ENCODE measurements around the gene FLRT3. TPM values are rescaled to one million over a fixed set of nuclear protein-coding genes. Genes with fewer than 3 reads are reported as not detected.

The FLRT3 gene
- total and polyA plus RNA-seq, 2 experiments from 2014 or later = 0.17 to 0.45 TPM

DNA sequence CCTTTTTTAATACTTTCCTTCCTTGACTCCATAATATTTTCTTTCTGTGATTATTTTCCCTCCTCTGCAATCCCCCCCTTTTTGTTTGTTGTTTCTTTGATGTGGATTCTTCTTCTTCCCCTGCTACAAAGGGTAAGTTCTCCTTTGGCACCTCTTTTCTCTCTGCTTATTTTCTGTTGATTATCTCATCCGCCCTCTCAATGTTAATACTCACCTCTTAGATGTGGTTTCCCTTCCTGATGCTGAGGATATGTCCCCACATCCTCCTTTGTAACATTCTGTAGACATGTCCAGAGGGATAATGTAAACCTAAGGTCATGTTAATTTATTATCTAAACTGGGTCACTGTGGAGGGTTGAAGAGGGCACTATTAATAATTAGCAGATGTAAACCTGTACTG is 17.7 kb downstream of the FLRT3 start:
- H3K4me2 ChIP-seq = no peak overlapping the region
- no peaks in the 10 kb centered on the region for H3K36me3 Mint-ChIP-seq (ENCODE audit: low read depth)
- no peaks in the 10 kb centered on the region for H3K27me3 Mint-ChIP-seq (ENCODE audit: insufficient read depth, low read depth, poor library complexity)
- no peaks in the 10 kb centered on the region for H3K27me3 ChIP-seq (ENCODE audit: insufficient read depth)
- TF ChIP-seq ZNF331 (CRISPR knock-in tag; IDR thresholded peaks at IDR 0.05; ENCODE audit: low read depth) = no peak
- TF ChIP-seq, protein P1, sequence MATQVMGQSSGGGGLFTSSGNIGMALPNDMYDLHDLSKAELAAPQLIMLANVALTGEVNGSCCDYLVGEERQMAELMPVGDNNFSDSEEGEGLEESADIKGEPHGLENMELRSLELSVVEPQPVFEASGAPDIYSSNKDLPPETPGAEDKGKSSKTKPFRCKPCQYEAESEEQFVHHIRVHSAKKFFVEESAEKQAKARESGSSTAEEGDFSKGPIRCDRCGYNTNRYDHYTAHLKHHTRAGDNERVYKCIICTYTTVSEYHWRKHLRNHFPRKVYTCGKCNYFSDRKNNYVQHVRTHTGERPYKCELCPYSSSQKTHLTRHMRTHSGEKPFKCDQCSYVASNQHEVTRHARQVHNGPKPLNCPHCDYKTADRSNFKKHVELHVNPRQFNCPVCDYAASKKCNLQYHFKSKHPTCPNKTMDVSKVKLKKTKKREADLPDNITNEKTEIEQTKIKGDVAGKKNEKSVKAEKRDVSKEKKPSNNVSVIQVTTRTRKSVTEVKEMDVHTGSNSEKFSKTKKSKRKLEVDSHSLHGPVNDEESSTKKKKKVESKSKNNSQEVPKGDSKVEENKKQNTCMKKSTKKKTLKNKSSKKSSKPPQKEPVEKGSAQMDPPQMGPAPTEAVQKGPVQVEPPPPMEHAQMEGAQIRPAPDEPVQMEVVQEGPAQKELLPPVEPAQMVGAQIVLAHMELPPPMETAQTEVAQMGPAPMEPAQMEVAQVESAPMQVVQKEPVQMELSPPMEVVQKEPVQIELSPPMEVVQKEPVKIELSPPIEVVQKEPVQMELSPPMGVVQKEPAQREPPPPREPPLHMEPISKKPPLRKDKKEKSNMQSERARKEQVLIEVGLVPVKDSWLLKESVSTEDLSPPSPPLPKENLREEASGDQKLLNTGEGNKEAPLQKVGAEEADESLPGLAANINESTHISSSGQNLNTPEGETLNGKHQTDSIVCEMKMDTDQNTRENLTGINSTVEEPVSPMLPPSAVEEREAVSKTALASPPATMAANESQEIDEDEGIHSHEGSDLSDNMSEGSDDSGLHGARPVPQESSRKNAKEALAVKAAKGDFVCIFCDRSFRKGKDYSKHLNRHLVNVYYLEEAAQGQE (IDR thresholded peaks at IDR 0.05; ENCODE audit: unreplicated experiment) = no peak
- no peak for TF ChIP-seq CREB1 (CRISPR knock-in tag; IDR thresholded peaks at IDR 0.05; ENCODE audit: low read depth)
- TF ChIP-seq EZH2phosphoT487 (IDR thresholded peaks at IDR 0.05; ENCODE audit: unreplicated experiment) = no peak
- TF ChIP-seq POLR2AphosphoS5 (IDR thresholded peaks at IDR 0.05; ENCODE audit: low read depth) = no peak
- TF ChIP-seq JUNB (IDR thresholded peaks at IDR 0.05; ENCODE audit: unreplicated experiment) = no peak
- no peak for TF ChIP-seq NANOG (IDR thresholded peaks at IDR 0.05; ENCODE audit: borderline replicate concordance)
- TF ChIP-seq ZNF114 (CRISPR knock-in tag; IDR thresholded peaks at IDR 0.05) = no peak
- TF ChIP-seq, protein P2, sequence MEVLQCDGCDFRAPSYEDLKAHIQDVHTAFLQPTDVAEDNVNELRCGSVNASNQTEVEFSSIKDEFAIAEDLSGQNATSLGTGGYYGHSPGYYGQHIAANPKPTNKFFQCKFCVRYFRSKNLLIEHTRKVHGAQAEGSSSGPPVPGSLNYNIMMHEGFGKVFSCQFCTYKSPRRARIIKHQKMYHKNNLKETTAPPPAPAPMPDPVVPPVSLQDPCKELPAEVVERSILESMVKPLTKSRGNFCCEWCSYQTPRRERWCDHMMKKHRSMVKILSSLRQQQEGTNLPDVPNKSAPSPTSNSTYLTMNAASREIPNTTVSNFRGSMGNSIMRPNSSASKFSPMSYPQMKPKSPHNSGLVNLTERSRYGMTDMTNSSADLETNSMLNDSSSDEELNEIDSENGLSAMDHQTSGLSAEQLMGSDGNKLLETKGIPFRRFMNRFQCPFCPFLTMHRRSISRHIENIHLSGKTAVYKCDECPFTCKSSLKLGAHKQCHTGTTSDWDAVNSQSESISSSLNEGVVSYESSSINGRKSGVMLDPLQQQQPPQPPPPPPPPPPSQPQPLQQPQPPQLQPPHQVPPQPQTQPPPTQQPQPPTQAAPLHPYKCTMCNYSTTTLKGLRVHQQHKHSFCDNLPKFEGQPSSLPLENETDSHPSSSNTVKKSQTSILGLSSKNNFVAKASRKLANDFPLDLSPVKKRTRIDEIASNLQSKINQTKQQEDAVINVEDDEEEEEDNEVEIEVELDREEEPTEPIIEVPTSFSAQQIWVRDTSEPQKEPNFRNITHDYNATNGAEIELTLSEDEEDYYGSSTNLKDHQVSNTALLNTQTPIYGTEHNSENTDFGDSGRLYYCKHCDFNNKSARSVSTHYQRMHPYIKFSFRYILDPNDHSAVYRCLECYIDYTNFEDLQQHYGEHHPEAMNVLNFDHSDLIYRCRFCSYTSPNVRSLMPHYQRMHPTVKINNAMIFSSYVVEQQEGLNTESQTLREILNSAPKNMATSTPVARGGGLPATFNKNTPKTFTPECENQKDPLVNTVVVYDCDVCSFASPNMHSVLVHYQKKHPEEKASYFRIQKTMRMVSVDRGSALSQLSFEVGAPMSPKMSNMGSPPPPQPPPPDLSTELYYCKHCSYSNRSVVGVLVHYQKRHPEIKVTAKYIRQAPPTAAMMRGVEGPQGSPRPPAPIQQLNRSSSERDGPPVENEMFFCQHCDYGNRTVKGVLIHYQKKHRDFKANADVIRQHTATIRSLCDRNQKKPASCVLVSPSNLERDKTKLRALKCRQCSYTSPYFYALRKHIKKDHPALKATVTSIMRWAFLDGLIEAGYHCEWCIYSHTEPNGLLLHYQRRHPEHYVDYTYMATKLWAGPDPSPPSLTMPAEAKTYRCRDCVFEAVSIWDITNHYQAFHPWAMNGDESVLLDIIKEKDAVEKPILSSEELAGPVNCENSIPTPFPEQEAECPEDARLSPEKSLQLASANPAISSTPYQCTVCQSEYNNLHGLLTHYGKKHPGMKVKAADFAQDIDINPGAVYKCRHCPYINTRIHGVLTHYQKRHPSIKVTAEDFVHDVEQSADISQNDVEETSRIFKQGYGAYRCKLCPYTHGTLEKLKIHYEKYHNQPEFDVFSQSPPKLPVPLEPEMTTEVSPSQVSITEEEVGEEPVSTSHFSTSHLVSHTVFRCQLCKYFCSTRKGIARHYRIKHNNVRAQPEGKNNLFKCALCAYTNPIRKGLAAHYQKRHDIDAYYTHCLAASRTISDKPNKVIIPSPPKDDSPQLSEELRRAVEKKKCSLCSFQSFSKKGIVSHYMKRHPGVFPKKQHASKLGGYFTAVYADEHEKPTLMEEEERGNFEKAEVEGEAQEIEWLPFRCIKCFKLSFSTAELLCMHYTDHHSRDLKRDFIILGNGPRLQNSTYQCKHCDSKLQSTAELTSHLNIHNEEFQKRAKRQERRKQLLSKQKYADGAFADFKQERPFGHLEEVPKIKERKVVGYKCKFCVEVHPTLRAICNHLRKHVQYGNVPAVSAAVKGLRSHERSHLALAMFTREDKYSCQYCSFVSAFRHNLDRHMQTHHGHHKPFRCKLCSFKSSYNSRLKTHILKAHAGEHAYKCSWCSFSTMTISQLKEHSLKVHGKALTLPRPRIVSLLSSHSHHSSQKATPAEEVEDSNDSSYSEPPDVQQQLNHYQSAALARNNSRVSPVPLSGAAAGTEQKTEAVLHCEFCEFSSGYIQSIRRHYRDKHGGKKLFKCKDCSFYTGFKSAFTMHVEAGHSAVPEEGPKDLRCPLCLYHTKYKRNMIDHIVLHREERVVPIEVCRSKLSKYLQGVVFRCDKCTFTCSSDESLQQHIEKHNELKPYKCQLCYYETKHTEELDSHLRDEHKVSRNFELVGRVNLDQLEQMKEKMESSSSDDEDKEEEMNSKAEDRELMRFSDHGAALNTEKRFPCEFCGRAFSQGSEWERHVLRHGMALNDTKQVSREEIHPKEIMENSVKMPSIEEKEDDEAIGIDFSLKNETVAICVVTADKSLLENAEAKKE (CRISPR knock-in tag; IDR thresholded peaks at IDR 0.05) = no peak
- TF ChIP-seq, protein P3, sequence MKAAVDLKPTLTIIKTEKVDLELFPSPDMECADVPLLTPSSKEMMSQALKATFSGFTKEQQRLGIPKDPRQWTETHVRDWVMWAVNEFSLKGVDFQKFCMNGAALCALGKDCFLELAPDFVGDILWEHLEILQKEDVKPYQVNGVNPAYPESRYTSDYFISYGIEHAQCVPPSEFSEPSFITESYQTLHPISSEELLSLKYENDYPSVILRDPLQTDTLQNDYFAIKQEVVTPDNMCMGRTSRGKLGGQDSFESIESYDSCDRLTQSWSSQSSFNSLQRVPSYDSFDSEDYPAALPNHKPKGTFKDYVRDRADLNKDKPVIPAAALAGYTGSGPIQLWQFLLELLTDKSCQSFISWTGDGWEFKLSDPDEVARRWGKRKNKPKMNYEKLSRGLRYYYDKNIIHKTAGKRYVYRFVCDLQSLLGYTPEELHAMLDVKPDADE (IDR thresholded peaks at IDR 0.05) = no peak
- no peak for TF ChIP-seq EZH2 (IDR thresholded peaks at IDR 0.05; ENCODE audit: low read depth, unreplicated experiment)
- H3F3A ChIP-seq (replicated peaks; ENCODE audit: low read depth) = no peaks in the 10 kb centered on the region
- no peaks in the 10 kb centered on the region for H3K79me2 ChIP-seq (replicated peaks; ENCODE audit: insufficient read depth)
- no peak overlapping the region for H3K27ac ChIP-seq (ENCODE audit: low read depth)
- no peaks in the 10 kb centered on the region for H3K9me3 Mint-ChIP-seq
- H3K4me3 Mint-ChIP-seq = no peak overlapping the region
- no peaks in the 10 kb centered on the region for H3K4me1 Mint-ChIP-seq
- H3K36me3 ChIP-seq (ENCODE audit: insufficient read depth) = no peaks in the 10 kb centered on the region
- DNase-seq (ENCODE audit: low spot score) (no peak), ATAC-seq (no peak)
- H3K9me2 ChIP-seq (ENCODE audit: insufficient read depth) = peaks cover 9% of the 10 kb centered on the region; the same call in 1 of the 2 replicates
- H2AFZ ChIP-seq = no peak overlapping the region
- no peaks in the 10 kb centered on the region for H3K4me1 ChIP-seq (ENCODE audit: insufficient read depth)
- H3K27ac Mint-ChIP-seq = no peak overlapping the region
- no peaks in the 10 kb centered on the region for H4K20me1 ChIP-seq (replicated peaks; ENCODE audit: insufficient read depth)
- H3K4me3 ChIP-seq = no peak overlapping the region
